ENCODE results near the gene VPS13D. TPM values are rescaled to one million over a fixed set of nuclear protein-coding genes. Genes with fewer than 3 reads are reported as not detected.
A peak's percentile ranks its signal among the peaks of the same experiment; 100 is the strongest.

VPS13D gene
- total and polyA plus RNA-seq, 2 donors from 2014 or later = 19.4 to 75.8 TPM

- no peaks in the 10 kb centered on the region for H3K27me3 ChIP-seq (ENCODE audit: control insufficient read depth, insufficient read depth, low read length)
- peaks cover 0 to 4% (median 0%) of the 10 kb centered on the region in 3 donors for H3K4me1 ChIP-seq (ENCODE audit: control insufficient read depth in 2 of 3, insufficient read depth in 2 of 3, low read depth in 1 of 3, low read length in 3 of 3)
- H3K27ac ChIP-seq (ENCODE audit: low read depth in 2 of 2, low read length in 2 of 2) = no peak overlapping the region
- FAIRE-seq (no peak), DNase-seq (no peak)
- intact Hi-C loops (cut with DNase I) = no loop called here
- H3K36me3 ChIP-seq (ENCODE audit: control insufficient read depth in 2 of 3, insufficient read depth in 3 of 3, low read length in 3 of 3) = peaks cover 11 to 42% (median 40%) of the 10 kb centered on the region in 3 donors
- TF ChIP-seq CTCF (IDR thresholded peaks at IDR 0.05; ENCODE audit: borderline replicate concordance, extremely low read depth, insufficient read depth) = no peak
- no peak overlapping the region for H3K9ac ChIP-seq (ENCODE audit: low read length in 3 of 3)
- no peaks in the 10 kb centered on the region for H3K9me3 ChIP-seq (ENCODE audit: control insufficient read depth in 2 of 3, insufficient read depth in 1 of 3, low read length in 3 of 3)
- no peak overlapping the region for H3K4me3 ChIP-seq (ENCODE audit: low read length in 3 of 3)
Measured at GRCh38 chr1:12359359-12360133, 129.7 kb downstream of the VPS13D start.

DNA sequence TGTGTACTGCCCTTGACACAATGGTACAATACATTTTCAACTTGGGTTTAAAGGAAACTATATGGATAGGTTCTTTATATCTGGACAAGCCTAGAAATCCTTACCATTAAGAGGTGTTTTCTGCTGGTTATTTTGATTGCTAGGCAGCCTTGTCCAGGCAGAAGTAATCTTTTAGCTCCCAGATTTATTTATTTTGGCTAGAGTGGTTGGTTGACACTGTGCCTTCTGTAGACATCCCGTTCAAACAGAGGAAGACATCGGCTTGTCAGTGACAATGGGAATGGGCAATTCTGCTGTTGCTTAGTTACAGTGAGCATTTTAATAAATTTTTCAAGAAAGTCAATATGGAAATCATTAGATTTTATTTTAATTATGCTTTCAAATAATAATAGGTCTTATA, 138.8 kb downstream of the VPS13D start:
- DNase-seq (no peak), FAIRE-seq (no peak)
- Histone ChIP-seq H3K4me1 (ENCODE audit: control insufficient read depth in 2 of 3, insufficient read depth in 2 of 3, low read depth in 1 of 3, low read length in 3 of 3) (peaks cover 0 to 24% (median 0%) of the 10 kb centered on the region in 3 donors), H3K27me3 (ENCODE audit: control insufficient read depth, insufficient read depth, low read length) (no peaks in the 10 kb centered on the region), H3K27ac (ENCODE audit: low read depth in 2 of 2, low read length in 2 of 2) (peak overlapping the region in 1 of 2 donors; percentile 18), H3K36me3 (ENCODE audit: control insufficient read depth in 2 of 3, insufficient read depth in 3 of 3, low read length in 3 of 3) (peaks cover 0 to 13% (median 6%) of the 10 kb centered on the region in 3 donors), H3K4me3 (ENCODE audit: low read length in 3 of 3) (no peak overlapping the region), H3K9ac (ENCODE audit: low read length in 3 of 3) (peak overlapping the region in 1 of 3 donors; percentile 16), H3K9me3 (ENCODE audit: control insufficient read depth in 2 of 3, insufficient read depth in 1 of 3, low read length in 3 of 3) (no peaks in the 10 kb centered on the region)
- intact Hi-C loops (cut with DNase I) = no loop called here
- TF ChIP-seq CTCF (IDR thresholded peaks at IDR 0.05; ENCODE audit: borderline replicate concordance, extremely low read depth, insufficient read depth) = no peak

DNA sequence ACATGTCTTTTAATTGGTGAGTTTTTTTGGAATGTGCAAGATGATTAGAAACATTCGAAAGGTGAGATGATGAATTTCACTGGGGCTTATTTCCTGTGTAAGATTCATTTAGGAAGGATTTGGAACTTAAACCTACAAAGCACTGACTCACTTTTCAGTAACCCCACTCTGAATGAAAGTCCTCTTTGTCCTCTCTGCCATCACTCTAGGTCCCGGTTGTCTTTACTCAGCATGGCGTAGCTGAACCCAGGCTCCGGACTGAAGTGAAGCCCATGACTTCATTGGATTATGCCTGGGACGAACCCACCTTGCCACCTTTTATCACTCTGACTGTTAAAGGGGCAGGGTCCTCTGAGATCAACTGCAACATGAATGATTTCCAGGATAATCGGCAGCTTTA, 139.4 kb downstream of the VPS13D start:
- intact Hi-C loops (cut with DNase I) = no loop called here
- TF ChIP-seq CTCF (IDR thresholded peaks at IDR 0.05; ENCODE audit: borderline replicate concordance, extremely low read depth, insufficient read depth) = no peak
- Histone ChIP-seq H3K9ac (ENCODE audit: low read length in 3 of 3) (no peak overlapping the region), H3K9me3 (ENCODE audit: control insufficient read depth in 2 of 3, insufficient read depth in 1 of 3, low read length in 3 of 3) (no peaks in the 10 kb centered on the region), H3K4me3 (ENCODE audit: low read length in 3 of 3) (no peak overlapping the region), H3K36me3 (ENCODE audit: control insufficient read depth in 2 of 3, insufficient read depth in 3 of 3, low read length in 3 of 3) (peaks cover 0 to 10% (median 8%) of the 10 kb centered on the region in 3 donors), H3K27ac (ENCODE audit: low read depth in 2 of 2, low read length in 2 of 2) (peak overlapping the region in 1 of 2 donors; percentile 20), H3K4me1 (ENCODE audit: control insufficient read depth in 2 of 3, insufficient read depth in 2 of 3, low read depth in 1 of 3, low read length in 3 of 3) (peaks cover 0 to 24% (median 0%) of the 10 kb centered on the region in 3 donors), H3K27me3 (ENCODE audit: control insufficient read depth, insufficient read depth, low read length) (no peaks in the 10 kb centered on the region)
- FAIRE-seq (no peak), DNase-seq (no peak)

Measured in kidney (tissue), 14 donors.